Measurements from ENCODE around the gene PRKRA.

GRCh38 chr2:178477443-178478129, 26.6 kb upstream of the PRKRA start:
- no peak for TF ChIP-seq CTCF (IDR thresholded peaks at IDR 0.05; ENCODE audit: low read depth, low read length, poor library complexity, severe bottlenecking)
- TF ChIP-seq EZH2phosphoT487 (IDR thresholded peaks at IDR 0.05; ENCODE audit: borderline replicate concordance, low read length) = no peak
